ENCODE results near the gene BLM.

- TF ChIP-seq CTCF (IDR thresholded peaks at IDR 0.05) (no peak), POLR2A (IDR thresholded peaks at IDR 0.05) (no peak)
These were observed 144.0 kb downstream of the BLM start for GRCh38 chr15:90860942-90861675.
